ENCODE measurements around the gene MDH1B. TPM values are rescaled to one million over a fixed set of nuclear protein-coding genes. Genes with fewer than 3 reads are reported as not detected.

MDH1B gene
- total RNA-seq, 2 experiments from 2014 or later = 0.86 TPM

DNA sequence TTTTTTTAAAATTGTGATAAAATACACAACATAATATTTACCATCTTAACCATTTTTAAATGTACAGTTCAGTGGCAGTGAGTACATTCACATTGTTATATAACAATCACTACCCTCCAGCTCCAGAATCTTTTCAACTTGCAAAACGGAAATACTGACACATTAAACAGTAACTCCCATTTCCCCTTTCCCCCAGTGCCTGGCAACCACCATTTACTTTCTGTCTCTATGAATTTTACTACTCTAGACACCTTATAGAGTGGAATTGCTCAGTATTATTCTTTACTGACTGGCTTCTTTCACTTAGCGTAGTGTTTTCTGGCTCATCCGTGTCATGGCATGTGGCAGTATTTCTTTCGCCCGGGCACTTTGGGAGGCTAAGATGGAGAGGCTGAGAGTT is 32.9 kb upstream of the MDH1B start:
- H3K36me3 Mint-ChIP-seq (ENCODE audit: low read depth) = no peaks in the 10 kb centered on the region
- CTCF ChIA-PET = interaction anchor here (1.0 kb wide), 1 partner anchor 675 kb away, joined by 5 read pairs; no protein-coding TSS in a partner anchor
- H3K4me1 Mint-ChIP-seq (ENCODE audit: low read depth) = peaks cover 31% of the 10 kb centered on the region
- DNase-seq = peak; percentile 41
- no peaks in the 10 kb centered on the region for H3K27me3 Mint-ChIP-seq (ENCODE audit: low read depth)
- no peak overlapping the region for H3K27ac Mint-ChIP-seq
- intact Hi-C loops (cut with micrococcal nuclease) = loop anchor here (1.0 to 10.0 kb wide), 6 partner anchors 33 to 1247 kb away; partner anchors contain the start of genes FASTKD2 and MDH1B
- H3K9me3 Mint-ChIP-seq = no peaks in the 10 kb centered on the region
- H3K4me3 Mint-ChIP-seq = no peak overlapping the region

DNA sequence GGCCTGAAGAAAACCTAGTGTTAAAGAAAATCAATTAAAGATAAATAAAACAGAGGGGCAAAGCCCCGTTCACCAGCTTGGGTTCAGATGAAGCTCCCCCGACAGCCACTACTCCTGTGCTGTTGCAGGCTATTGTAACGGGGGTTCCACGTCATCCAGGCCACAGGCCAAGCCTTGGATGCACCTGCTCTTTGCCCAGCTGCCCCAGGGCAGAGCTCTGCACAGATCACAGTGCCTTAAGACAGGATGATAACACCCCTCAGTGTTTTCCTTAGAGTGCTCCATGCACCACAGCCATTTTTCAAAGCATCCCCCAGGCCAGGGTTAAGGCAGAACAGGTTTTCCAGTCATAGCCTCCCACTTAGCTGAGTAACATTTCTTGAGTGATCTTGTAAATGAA is 32.2 kb upstream of the MDH1B start:
- intact Hi-C loops (cut with micrococcal nuclease) = loop anchor here (5.0 to 10.0 kb wide), 3 partner anchors 345 to 1247 kb away; no protein-coding TSS in a partner anchor
- Mint-ChIP-seq H3K36me3 (ENCODE audit: low read depth) (peaks cover 3% of the 10 kb centered on the region), H3K4me3 (no peak overlapping the region), H3K4me1 (ENCODE audit: low read depth) (peaks cover 31% of the 10 kb centered on the region), H3K27me3 (ENCODE audit: low read depth) (no peaks in the 10 kb centered on the region), H3K27ac (no peak overlapping the region), H3K9me3 (no peaks in the 10 kb centered on the region)
- no peak for DNase-seq
- CTCF ChIA-PET = no interaction called here

DNA sequence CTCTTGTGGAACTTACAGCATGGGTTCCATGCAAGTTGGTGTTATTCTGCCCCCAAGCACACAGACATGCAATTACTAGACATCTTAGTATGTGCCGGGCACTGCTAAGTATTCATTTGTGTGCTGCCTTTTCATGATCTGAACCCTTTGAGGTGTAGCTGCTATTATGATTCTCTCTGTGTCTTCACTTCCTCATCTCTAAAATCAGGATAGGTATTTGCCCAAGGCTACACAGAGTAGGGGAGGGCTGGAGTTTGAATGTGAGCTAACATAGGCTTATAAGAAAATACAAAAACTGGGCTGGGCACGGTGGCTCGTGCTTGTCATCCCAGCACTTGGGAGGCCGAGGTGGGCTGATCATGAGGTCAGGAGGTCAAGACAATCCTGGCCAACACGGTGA is 27.5 kb upstream of the MDH1B start:
- H3K4me1 Mint-ChIP-seq (ENCODE audit: low read depth) = peaks cover 3% of the 10 kb centered on the region
- CTCF ChIA-PET = interaction anchor here (0.6 to 6.3 kb wide), 3 partner anchors 8 to 21 kb away, joined by 3 to 43 read pairs (median 3); no protein-coding TSS in a partner anchor
- no peak overlapping the region for H3K4me3 Mint-ChIP-seq
- H3K36me3 Mint-ChIP-seq (ENCODE audit: low read depth) = peaks cover 23% of the 10 kb centered on the region
- H3K27ac Mint-ChIP-seq = peak overlapping the region; percentile 59
- DNase-seq = no peak
- intact Hi-C loops (cut with micrococcal nuclease) = loop anchor here (10.0 kb wide), 1 partner anchor 1252 kb away; no protein-coding TSS in a partner anchor
- H3K27me3 Mint-ChIP-seq (ENCODE audit: low read depth) = no peaks in the 10 kb centered on the region
- H3K9me3 Mint-ChIP-seq = no peaks in the 10 kb centered on the region

DNA sequence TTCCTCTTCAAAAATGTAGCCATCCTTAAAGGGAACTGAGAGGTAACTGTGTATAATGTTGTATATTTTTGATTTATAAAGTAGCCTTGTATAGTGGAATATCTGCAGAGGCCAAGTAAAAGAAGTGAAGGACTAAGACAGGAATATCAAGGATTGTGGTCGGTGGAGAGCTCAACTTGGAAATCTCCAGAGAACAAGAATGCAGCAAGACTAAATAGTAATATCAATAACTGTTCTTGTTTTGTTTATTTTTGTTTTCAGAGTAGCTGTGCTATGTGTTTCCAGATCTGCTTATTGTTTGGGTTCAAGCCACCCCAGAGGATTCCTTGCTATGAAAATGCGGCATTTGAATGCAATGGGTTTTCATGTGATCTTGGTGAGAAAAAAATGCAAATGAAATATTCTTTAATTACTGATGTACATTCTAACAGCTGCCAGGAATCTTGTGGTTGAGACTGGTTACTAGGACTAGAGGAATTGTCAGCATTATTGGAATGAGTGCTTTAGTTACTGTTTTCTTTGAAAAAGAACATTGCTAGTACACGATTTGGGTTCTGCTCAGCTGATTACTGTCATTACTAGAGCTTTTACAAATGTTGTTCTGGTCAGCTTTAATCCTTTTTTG is 25.3 kb upstream of the MDH1B start:
- intact Hi-C loops (cut with micrococcal nuclease) = loop anchor here (10.0 kb wide), 1 partner anchor 1254 kb away; no protein-coding TSS in a partner anchor
- Mint-ChIP-seq H3K27ac (no peak overlapping the region), H3K36me3 (ENCODE audit: low read depth) (peaks cover 26% of the 10 kb centered on the region), H3K9me3 (no peaks in the 10 kb centered on the region), H3K4me3 (no peak overlapping the region), H3K27me3 (ENCODE audit: low read depth) (no peaks in the 10 kb centered on the region), H3K4me1 (ENCODE audit: low read depth) (no peaks in the 10 kb centered on the region)
- DNase-seq = no peak
- CTCF ChIA-PET = interaction anchor here (0.9 to 6.3 kb wide), 2 partner anchors 9 to 256 kb away, joined by 3 to 43 read pairs; no protein-coding TSS in a partner anchor

DNA sequence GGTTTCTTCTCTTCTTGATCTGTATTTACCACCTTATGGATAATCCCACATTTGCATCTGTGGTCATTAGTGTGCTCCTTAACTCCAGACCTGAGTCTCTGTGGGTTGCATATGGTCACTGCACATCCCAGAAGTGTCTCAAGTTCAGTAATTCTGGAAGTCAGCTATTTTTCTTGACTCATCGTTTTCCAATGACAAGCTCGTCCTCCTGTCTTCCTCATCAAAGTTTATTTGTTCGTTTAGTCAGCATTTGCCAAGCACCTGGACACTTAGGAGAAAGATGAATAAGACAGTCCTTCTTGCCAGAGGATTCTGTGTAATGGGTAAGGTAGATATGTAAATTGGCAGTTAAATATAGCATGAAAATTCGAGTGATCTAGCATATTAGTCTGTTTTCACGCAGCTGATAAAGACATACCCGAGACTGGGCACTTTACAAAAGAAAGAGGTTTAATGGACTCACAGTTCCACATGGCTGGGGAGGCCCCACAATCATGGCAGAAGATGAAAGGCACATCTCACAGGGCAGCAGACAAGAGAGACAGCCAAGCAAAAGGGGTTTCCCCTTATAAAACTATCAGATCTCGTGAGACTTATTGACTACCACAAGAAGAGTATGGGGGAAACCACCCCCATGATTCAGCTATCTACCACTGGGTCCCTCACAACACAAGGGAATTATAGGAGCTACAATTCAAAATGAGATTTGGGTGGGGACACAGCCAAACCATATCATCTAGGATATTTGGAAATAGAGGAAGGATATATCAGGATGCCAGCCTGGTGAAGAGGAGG is 19.6 kb upstream of the MDH1B start:
- H3K4me1 Mint-ChIP-seq (ENCODE audit: low read depth) = peaks cover 24% of the 10 kb centered on the region

DNA sequence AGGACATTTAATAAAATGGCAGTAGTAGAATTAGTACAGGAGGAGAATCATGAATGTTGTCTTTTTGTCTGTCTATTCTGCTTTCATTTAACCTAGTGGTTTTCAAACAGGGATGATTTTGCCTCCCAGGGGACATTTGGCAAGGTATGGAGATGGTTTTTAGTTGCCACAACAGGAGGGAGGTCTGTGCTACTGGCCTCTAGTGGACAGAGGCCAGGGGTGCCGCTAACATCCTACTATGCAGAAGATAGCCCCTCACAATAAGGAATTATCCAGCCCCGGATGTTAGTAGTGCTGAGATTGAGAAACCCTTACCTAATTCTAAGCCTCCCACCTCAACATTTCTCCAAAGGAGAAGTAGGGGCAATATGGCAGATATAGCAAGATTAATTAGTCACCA is 18.6 kb upstream of the MDH1B start:
- Mint-ChIP-seq H3K27ac (no peak overlapping the region), H3K4me1 (ENCODE audit: low read depth) (peaks cover 25% of the 10 kb centered on the region), H3K27me3 (ENCODE audit: low read depth) (no peaks in the 10 kb centered on the region), H3K9me3 (peaks cover 11% of the 10 kb centered on the region), H3K4me3 (no peak overlapping the region), H3K36me3 (ENCODE audit: low read depth) (peaks cover 51% of the 10 kb centered on the region)
- no peak for DNase-seq
- CTCF ChIA-PET = interaction anchor here (1.4 to 4.8 kb wide), 4 partner anchors 9 to 89 kb away, joined by 5 to 43 read pairs (median 12); partner anchors contain the start of genes FASTKD2 and MDH1B
- intact Hi-C loops (cut with micrococcal nuclease) = loop anchor here (5.0 kb wide), 1 partner anchor 391 kb away; no protein-coding TSS in a partner anchor

More for the DNA sequence above, 19.6 kb upstream of the MDH1B start:
- H3K36me3 Mint-ChIP-seq (ENCODE audit: low read depth) = peaks cover 47% of the 10 kb centered on the region
- peak overlapping the region; percentile 37 for H3K27ac Mint-ChIP-seq
- peaks cover 7% of the 10 kb centered on the region for H3K9me3 Mint-ChIP-seq
- H3K27me3 Mint-ChIP-seq (ENCODE audit: low read depth) = no peaks in the 10 kb centered on the region
- H3K4me3 Mint-ChIP-seq = no peak overlapping the region
- CTCF ChIA-PET = interaction anchor here (0.6 to 1.3 kb wide), 4 partner anchors 8 to 89 kb away, joined by 3 read pairs; no protein-coding TSS in a partner anchor
- intact Hi-C loops (cut with micrococcal nuclease) = loop anchor here (5.0 kb wide), 1 partner anchor 392 kb away; no protein-coding TSS in a partner anchor
- peak; percentile 24 for DNase-seq

DNA sequence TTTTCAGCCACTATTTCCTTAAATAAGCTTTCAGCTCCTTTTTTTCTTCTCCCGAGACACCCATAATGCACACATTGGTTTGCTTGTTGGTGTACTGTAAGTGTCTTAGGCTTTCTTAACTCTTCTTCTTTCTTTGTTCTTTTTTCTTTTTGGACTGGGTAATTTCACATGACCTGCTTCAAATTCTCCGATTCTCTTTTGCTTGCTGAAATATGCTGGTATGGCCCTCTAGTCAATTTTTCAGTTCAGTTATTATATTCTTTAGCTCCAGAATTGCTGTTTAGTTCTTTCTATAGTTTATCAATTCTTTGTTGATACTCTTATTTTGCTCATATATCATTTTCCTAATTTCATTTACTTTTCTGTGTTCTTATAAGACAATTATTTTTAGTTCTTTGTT is 15.5 kb upstream of the MDH1B start:
- Mint-ChIP-seq H3K36me3 (ENCODE audit: low read depth) (peaks cover 74% of the 10 kb centered on the region), H3K4me1 (ENCODE audit: low read depth) (peaks cover 44% of the 10 kb centered on the region), H3K27me3 (ENCODE audit: low read depth) (no peaks in the 10 kb centered on the region), H3K4me3 (no peak overlapping the region), H3K9me3 (peaks cover 18% of the 10 kb centered on the region), H3K27ac (no peak overlapping the region)
- CTCF ChIA-PET = interaction anchor here (0.7 to 4.8 kb wide), 6 partner anchors 9 to 693 kb away, joined by 3 to 43 read pairs (median 5); no protein-coding TSS in a partner anchor
- intact Hi-C loops (cut with micrococcal nuclease) = loop anchor here (1.0 to 5.0 kb wide), 4 partner anchors 15 to 388 kb away; partner anchors contain the start of genes FASTKD2 and MDH1B
- DNase-seq = no peak

DNA sequence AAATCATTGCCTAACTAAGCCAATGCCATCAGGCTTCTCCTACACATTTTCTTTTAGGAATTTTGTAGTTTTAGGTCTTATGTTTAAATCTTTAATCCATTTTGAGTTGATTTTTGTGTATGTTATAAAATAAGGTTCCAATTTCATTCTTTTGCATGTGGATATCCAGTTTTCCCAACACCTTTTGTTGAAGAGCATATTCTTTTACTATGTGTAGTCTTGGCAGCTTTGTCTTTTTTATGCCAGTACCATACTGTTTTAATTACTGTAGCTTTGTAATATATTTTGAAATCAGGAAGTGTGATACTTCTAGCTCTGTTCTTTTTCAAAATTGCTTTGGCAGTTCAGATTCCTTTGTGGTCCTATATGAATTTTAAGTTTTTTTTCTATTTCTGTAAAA is 11.3 kb upstream of the MDH1B start:
- peaks cover 78% of the 10 kb centered on the region for H3K36me3 Mint-ChIP-seq (ENCODE audit: low read depth)
- H3K9me3 Mint-ChIP-seq = peaks cover 19% of the 10 kb centered on the region
- H3K4me3 Mint-ChIP-seq = no peak overlapping the region
- CTCF ChIA-PET = no interaction called here
- no peak overlapping the region for H3K27ac Mint-ChIP-seq
- no peak for DNase-seq
- H3K27me3 Mint-ChIP-seq (ENCODE audit: low read depth) = no peaks in the 10 kb centered on the region
- intact Hi-C loops (cut with micrococcal nuclease) = no loop called here
- H3K4me1 Mint-ChIP-seq (ENCODE audit: low read depth) = peaks cover 41% of the 10 kb centered on the region

DNA sequence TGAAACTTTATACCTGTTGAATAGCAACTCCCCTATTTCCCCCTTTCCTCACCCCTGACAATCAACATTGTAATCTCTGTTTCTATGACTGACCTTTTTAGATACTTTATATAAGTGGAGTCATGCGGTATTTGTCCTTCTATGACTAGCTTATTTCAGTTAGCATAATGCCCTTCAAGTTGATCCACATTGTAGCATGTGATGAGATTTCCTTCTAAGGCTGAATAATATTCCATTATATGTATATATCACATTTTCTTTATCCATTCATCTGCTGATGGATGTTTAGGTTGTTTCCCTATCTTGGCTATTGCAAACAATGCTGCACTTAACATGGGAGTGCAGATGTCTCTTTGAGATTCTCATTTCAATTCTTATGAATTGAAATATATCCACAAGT is 9.7 kb upstream of the MDH1B start:
- intact Hi-C loops (cut with micrococcal nuclease) = no loop called here
- CTCF ChIA-PET = interaction anchor here (1.1 to 1.8 kb wide), 2 partner anchors 8 to 218 kb away, joined by 3 to 5 read pairs; no protein-coding TSS in a partner anchor
- no peak overlapping the region for H3K27ac Mint-ChIP-seq
- DNase-seq = no peak
- peaks cover 12% of the 10 kb centered on the region for H3K9me3 Mint-ChIP-seq
- peaks cover 71% of the 10 kb centered on the region for H3K36me3 Mint-ChIP-seq (ENCODE audit: low read depth)
- no peaks in the 10 kb centered on the region for H3K27me3 Mint-ChIP-seq (ENCODE audit: low read depth)
- H3K4me1 Mint-ChIP-seq (ENCODE audit: low read depth) = peaks cover 46% of the 10 kb centered on the region
- no peak overlapping the region for H3K4me3 Mint-ChIP-seq

DNA sequence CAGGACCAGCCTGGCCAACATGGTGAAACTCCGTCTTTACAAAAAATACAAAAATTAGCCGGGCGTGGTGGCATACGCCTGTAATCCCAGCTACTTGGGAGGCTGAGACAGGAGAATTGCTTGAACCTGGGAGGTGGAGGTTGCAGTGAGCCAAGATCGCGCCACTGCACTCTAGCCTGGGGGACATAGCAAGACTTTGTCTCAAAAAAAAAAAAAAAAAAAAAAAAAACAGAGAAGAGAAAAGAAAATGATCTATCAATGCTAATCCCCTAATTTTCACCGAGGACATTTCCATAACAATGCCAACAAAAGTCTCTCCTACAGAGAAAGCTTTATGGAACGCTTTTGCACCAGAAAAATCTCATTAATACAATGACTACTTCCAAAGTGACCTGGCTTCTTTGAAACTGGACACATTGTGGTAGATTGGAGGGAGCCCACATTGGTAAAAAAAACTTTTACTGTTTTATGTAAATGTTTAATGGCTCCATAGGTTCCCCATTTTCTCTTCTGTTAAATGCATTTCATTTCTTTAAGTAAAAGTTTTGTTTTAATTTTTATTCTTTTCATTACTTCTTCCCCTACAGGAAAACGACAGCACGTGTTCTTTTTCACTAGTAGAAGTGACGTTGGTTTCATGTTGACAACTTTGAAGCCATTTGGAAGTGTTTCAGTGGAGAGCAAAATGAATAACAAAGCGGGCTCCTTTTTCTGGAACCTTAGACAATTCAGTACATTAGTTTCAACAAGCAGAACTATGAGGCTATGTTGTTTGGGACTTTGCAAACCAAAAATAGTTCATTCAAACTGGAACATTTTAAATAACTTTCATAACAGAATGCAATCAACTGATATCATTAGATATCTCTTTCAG is 1.2 kb upstream of the MDH1B start:
- H3K27ac Mint-ChIP-seq = peak overlapping the region; percentile 95
- peaks cover 20% of the 10 kb centered on the region for H3K36me3 Mint-ChIP-seq (ENCODE audit: low read depth)
- peak overlapping the region; percentile 89 for H3K4me3 Mint-ChIP-seq
- DNase-seq = no peak
- CTCF ChIA-PET = interaction anchor here (1.8 kb wide), 1 partner anchor 15 kb away, joined by 16 read pairs; no protein-coding TSS in a partner anchor
- no peaks in the 10 kb centered on the region for H3K27me3 Mint-ChIP-seq (ENCODE audit: low read depth)
- H3K4me1 Mint-ChIP-seq (ENCODE audit: low read depth) = peaks cover 36% of the 10 kb centered on the region
- H3K9me3 Mint-ChIP-seq = no peaks in the 10 kb centered on the region
- intact Hi-C loops (cut with micrococcal nuclease) = loop anchor here (5.0 to 10.0 kb wide), 4 partner anchors 209 to 1499 kb away; partner anchors contain the start of genes INO80D, PIKFYVE and ZDBF2

DNA sequence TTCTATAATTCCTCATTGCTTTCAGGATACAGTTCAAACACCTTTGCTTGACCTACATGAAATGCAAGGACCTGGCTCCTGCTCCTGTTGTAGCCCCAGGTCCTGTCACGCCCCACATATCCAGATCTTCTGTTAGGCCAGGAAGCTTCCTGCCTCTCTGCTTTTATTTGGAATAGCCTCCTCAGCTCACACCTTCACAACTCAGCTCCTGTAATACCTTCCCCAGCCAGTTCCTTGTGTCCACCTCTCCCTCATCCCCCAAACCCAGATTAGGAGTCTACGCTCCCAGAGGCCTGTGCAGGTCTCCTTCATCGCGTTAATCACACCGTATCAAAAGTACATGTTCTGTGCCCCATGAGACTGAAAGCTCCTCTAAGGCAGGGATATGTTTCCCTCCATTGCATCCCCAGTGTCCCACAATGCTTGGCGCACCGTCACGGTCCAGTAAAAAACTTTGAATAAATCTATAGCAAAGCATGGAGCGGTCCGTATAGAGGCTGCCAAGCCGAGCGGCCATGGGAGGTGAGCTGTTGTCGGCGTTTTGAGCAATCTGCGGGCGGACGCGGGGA is 371 bp downstream of the MDH1B start:
- H3K9me3 Mint-ChIP-seq = no peaks in the 10 kb centered on the region
- H3K27ac Mint-ChIP-seq = peak overlapping the region; percentile 95
- CTCF ChIA-PET = interaction anchor here (0.7 to 1.4 kb wide), 3 partner anchors 13 to 709 kb away, joined by 3 to 9 read pairs (median 3); no protein-coding TSS in a partner anchor
- H3K4me3 Mint-ChIP-seq = peak overlapping the region; percentile 89
- no peak for DNase-seq
- H3K4me1 Mint-ChIP-seq (ENCODE audit: low read depth) = peaks cover 31% of the 10 kb centered on the region
- H3K36me3 Mint-ChIP-seq (ENCODE audit: low read depth) = peaks cover 15% of the 10 kb centered on the region
- intact Hi-C loops (cut with micrococcal nuclease) = loop anchor here (1.0 to 10.0 kb wide), 14 partner anchors 17 to 1500 kb away; partner anchors contain the start of genes CCNYL1, CREB1, EEF1B2 and INO80D
- H3K27me3 Mint-ChIP-seq (ENCODE audit: low read depth) = no peaks in the 10 kb centered on the region
